GM12878 (cell line): ENCODE measurements around the gene LARP4B. TPM values are rescaled to one million over a fixed set of nuclear protein-coding genes. Genes with fewer than 3 reads are reported as not detected.

Experiments
- BHLHE40 ChIP-seq, 2 experiments: fragments of 450-650 bp in 1 of 2; IDR thresholded peaks; 2 replicates each; pipeline ENCODE4 v1.6.1; 2011 to 2017; ENCODE audit warnings: low read depth in 2 of 2, borderline replicate concordance in 1 of 2, improper control_type of control experiment in 1 of 2, low read length in 1 of 2, mild to moderate bottlenecking in 1 of 2
- BRCA1 ChIP-seq: IDR thresholded peaks from 2 replicates; pipeline ENCODE4 v1.6.1; 2011; ENCODE audit warnings: low read depth, low read length, improper control_type of control experiment
- CREM ChIP-seq: IDR thresholded peaks from 2 replicates; pipeline ENCODE4 v1.6.1; 2014; ENCODE audit warnings: antibody characterized with exemption, low read depth
- EP300 ChIP-seq, 2 experiments: fragments of 150-350 bp in 1 of 2; IDR thresholded peaks; 2 replicates each; pipeline ENCODE4 v1.6.1; 2011 to 2012; ENCODE audit warnings: low read depth in 2 of 2, low read length in 2 of 2, borderline replicate concordance in 1 of 2, improper control_type of control experiment in 1 of 2, inconsistent platforms in 1 of 2; ENCODE audit not compliant: control insufficient read depth in 1 of 2
- HDAC6 ChIP-seq: fragments of 200-600 bp; sonication (generic); IDR thresholded peaks from one replicate; pipeline ENCODE4 v1.8.0; 2017; ENCODE audit warnings: antibody characterized with exemption; ENCODE audit not compliant: unreplicated experiment
- JUNB ChIP-seq: IDR thresholded peaks from 2 replicates; pipeline ENCODE4 v1.6.1; 2016; ENCODE audit warnings: antibody characterized with exemption, mild to moderate bottlenecking
- MXI1 ChIP-seq: fragments of 150-350 bp; IDR thresholded peaks from 2 replicates; pipeline ENCODE4 v1.6.1; 2011; ENCODE audit warnings: low read depth, mild to moderate bottlenecking, inconsistent platforms, low read length, improper control_type of control experiment
- NFIC ChIP-seq: IDR thresholded peaks from 2 replicates; pipeline ENCODE4 v1.6.1; 2012; ENCODE audit warnings: low read depth, mild to moderate bottlenecking, inconsistent platforms, low read length, moderate library complexity
- NR2F1 ChIP-seq: fragments of 450-650 bp; conservative IDR thresholded peaks from 2 replicates; pipeline ENCODE4 v1.6.1; 2017; ENCODE audit warnings: mild to moderate bottlenecking
- NRF1 ChIP-seq: conservative IDR thresholded peaks from 2 replicates; pipeline ENCODE4 v1.6.1; 2011; ENCODE audit warnings: mild to moderate bottlenecking, low read depth, low read length, improper control_type of control experiment
- PAX8 ChIP-seq: fragments of 450-650 bp; IDR thresholded peaks from 2 replicates; pipeline ENCODE4 v1.6.1; 2017; ENCODE audit warnings: mild to moderate bottlenecking, moderate library complexity
- RELB ChIP-seq: fragments of 450-650 bp; IDR thresholded peaks from 2 replicates; pipeline ENCODE4 v1.6.1; 2017; ENCODE audit warnings: low read depth, mild to moderate bottlenecking, moderate library complexity
- TAF1 ChIP-seq: IDR thresholded peaks from 2 replicates; pipeline ENCODE4 v1.6.1; 2011; ENCODE audit warnings: mild to moderate bottlenecking, low read depth, low read length, borderline replicate concordance
- ZNF207 ChIP-seq: fragments of 450-650 bp; IDR thresholded peaks from 2 replicates; pipeline ENCODE4 v1.6.1; 2014; ENCODE audit warnings: antibody characterized with exemption, mild to moderate bottlenecking, borderline replicate concordance
- ZNF217 ChIP-seq: fragments of 450-650 bp; IDR thresholded peaks from 2 replicates; pipeline ENCODE4 v1.6.1; 2017; ENCODE audit warnings: antibody characterized with exemption, mild to moderate bottlenecking
- ZNF274 ChIP-seq: IDR thresholded peaks from one replicate; pipeline ENCODE4 v1.8.0; 2011; ENCODE audit not compliant: insufficient read length, insufficient read depth
- ZZZ3 ChIP-seq: IDR thresholded peaks from 2 replicates; pipeline ENCODE4 v1.6.1; 2011; ENCODE audit warnings: low read depth; ENCODE audit not compliant: control insufficient read depth, insufficient read length
- polyA plus RNA-seq, 11 experiments: library from polyadenylated mRNA; depleted of rRNA in 4 of 11; unstranded in 6 of 11; stranded (reverse) in 5 of 11; fragments of >200 nt; fragmentation: Nextera tagmentation in 4 of 11; fragmentation: Illumina TruSeq in 1 of 11; extraction: Ambion mirVana in 4 of 11; extraction: Trizol in 1 of 11; gene quantifications; 1 replicate in 1 of 11; 2 replicates in 10 of 11; pipeline versions ENCODE4 v1.2.1 to v1.2.3, GENCODE V29; 2011 to 2016; ENCODE audit warnings: inconsistent platforms in 2 of 11, missing spikeins in 2 of 11, low read depth in 1 of 11
- total RNA-seq, 4 experiments: library from RNA; depleted of rRNA in 3 of 4; stranded (reverse); fragments of >200 nt in 3 of 4; fragmentation: Illumina TruSeq in 1 of 4; extraction: Trizol in 1 of 4; gene quantifications; 2 replicates each; pipeline versions ENCODE4 v1.2.1 to v1.2.3, GENCODE V29; 2013 to 2021
- TF ChIP-seq, protein P1 (sequence below): IDR thresholded peaks from 2 replicates; pipeline ENCODE4 v1.6.1; 2012; ENCODE audit warnings: mild to moderate bottlenecking, low read depth, low read length

The LARP4B gene
- total and polyA plus RNA-seq, 10 of the 15 experiments (the other 5 are each of a cell fraction or from before 2014, with no cell fraction given) = 10.5 to 119 (median 39.4) TPM

- TF ChIP-seq ZZZ3 (no peak), HDAC6 (no peak), JUNB (peak; percentile 59), NRF1 (no peak), BRCA1 (no peak), NR2F1 (no peak), CREM (0 out of 2 replicates have a peak, but pooled peaks have one; percentile 17), PAX8 (no peak), ZNF207 (no peak), EP300 (IDR thresholded peaks at IDR 0.05; ENCODE audit: borderline replicate concordance in 1 of 2, control insufficient read depth in 1 of 2, low read depth in 2 of 2, low read length in 2 of 2) (peak; percentile 27 to 64; a peak in 1 of 4 replicates), BHLHE40 (IDR thresholded peaks at IDR 0.05; ENCODE audit: borderline replicate concordance in 1 of 2, low read depth in 2 of 2, low read length in 1 of 2) (0 out of 4 replicates have a peak, but pooled peaks of 1 of the 2 experiments have one; percentile 24), RELB (peak; percentile 77), NFIC (peak; percentile 75), ZNF217 (0 out of 2 replicates have a peak, but pooled peaks have one; percentile 58), ZNF274 (no peak), TAF1 (no peak), MXI1 (no peak)
- TF ChIP-seq, protein P1, sequence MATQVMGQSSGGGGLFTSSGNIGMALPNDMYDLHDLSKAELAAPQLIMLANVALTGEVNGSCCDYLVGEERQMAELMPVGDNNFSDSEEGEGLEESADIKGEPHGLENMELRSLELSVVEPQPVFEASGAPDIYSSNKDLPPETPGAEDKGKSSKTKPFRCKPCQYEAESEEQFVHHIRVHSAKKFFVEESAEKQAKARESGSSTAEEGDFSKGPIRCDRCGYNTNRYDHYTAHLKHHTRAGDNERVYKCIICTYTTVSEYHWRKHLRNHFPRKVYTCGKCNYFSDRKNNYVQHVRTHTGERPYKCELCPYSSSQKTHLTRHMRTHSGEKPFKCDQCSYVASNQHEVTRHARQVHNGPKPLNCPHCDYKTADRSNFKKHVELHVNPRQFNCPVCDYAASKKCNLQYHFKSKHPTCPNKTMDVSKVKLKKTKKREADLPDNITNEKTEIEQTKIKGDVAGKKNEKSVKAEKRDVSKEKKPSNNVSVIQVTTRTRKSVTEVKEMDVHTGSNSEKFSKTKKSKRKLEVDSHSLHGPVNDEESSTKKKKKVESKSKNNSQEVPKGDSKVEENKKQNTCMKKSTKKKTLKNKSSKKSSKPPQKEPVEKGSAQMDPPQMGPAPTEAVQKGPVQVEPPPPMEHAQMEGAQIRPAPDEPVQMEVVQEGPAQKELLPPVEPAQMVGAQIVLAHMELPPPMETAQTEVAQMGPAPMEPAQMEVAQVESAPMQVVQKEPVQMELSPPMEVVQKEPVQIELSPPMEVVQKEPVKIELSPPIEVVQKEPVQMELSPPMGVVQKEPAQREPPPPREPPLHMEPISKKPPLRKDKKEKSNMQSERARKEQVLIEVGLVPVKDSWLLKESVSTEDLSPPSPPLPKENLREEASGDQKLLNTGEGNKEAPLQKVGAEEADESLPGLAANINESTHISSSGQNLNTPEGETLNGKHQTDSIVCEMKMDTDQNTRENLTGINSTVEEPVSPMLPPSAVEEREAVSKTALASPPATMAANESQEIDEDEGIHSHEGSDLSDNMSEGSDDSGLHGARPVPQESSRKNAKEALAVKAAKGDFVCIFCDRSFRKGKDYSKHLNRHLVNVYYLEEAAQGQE = no peak
- TF ChIP-seq, all 136 proteins: peak for 30
Measured at GRCh38 chr10:851901-852300, 79.6 kb downstream of the LARP4B start (continued).
